Astrocyte (in vitro differentiated cells and primary cell): ENCODE data around the gene GALNT18. TPM values are rescaled to one million over a fixed set of nuclear protein-coding genes. Genes with fewer than 3 reads are reported as not detected.

Experiments used
- DNase-seq: peaks from one replicate; pipeline ENCODE4 v3.0.0-alpha.2; 2010; ENCODE audit warnings: low read depth
- FAIRE-seq: peaks from 2 replicates; lab custom pipeline; 2011; peaks lifted over from hg19 to GRCh38; lab: Jason Lieb, UNC
- H2AFZ ChIP-seq: 2 replicates; pipeline ENCODE4 v1.6.0; 2012; ENCODE audit warnings: low read depth, low read length, inconsistent platforms
- H3K27ac ChIP-seq: 2 replicates; pipeline ENCODE4 v1.5.1; 2011; ENCODE audit warnings: low read depth, low read length, inconsistent platforms
- H3K27me3 ChIP-seq: 2 replicates; pipeline ENCODE4 v1.6.0; 2011; ENCODE audit warnings: low read length, inconsistent platforms; ENCODE audit not compliant: insufficient read depth
- H3K36me3 ChIP-seq: 2 replicates; pipeline ENCODE4 v1.5.1; 2011; ENCODE audit warnings: low read length, inconsistent platforms; ENCODE audit not compliant: insufficient read depth
- H3K4me1 ChIP-seq: 2 replicates; pipeline ENCODE4 v1.5.1; 2011; ENCODE audit warnings: low read length, inconsistent platforms; ENCODE audit not compliant: insufficient read depth
- H3K4me2 ChIP-seq: 2 replicates; pipeline ENCODE4 v1.6.0; 2012; ENCODE audit warnings: low read length, inconsistent platforms
- H3K4me3 ChIP-seq: 2 replicates; pipeline ENCODE4 v1.5.1; 2011; ENCODE audit warnings: low read depth, mild to moderate bottlenecking, low read length, inconsistent platforms; ENCODE audit not compliant: insufficient read depth
- H3K79me2 ChIP-seq: 2 replicates; pipeline ENCODE4 v1.6.0; 2012; ENCODE audit warnings: mild to moderate bottlenecking, low read length, inconsistent platforms; ENCODE audit not compliant: insufficient read depth
- H3K9ac ChIP-seq: 2 replicates; pipeline ENCODE4 v1.6.0; 2012; ENCODE audit warnings: mild to moderate bottlenecking, low read length, inconsistent platforms
- H3K9me3 ChIP-seq: 2 replicates; pipeline ENCODE4 v1.5.1; 2012; ENCODE audit warnings: low read depth, mild to moderate bottlenecking, low read length, inconsistent platforms; ENCODE audit not compliant: insufficient read depth
- H4K20me1 ChIP-seq: 2 replicates; pipeline ENCODE4 v1.6.0; 2012; ENCODE audit warnings: low read length, inconsistent platforms; ENCODE audit not compliant: insufficient read depth
- H3K27ac Mint-ChIP-seq: one replicate; pipeline ENCODE4 v1.8.0; 2021; ENCODE audit warnings: mild to moderate bottlenecking, mixed read lengths; ENCODE audit not compliant: unreplicated experiment
- H3K27me3 Mint-ChIP-seq: one replicate; pipeline ENCODE4 v1.8.0; 2021; ENCODE audit warnings: low read depth, mixed read lengths; ENCODE audit not compliant: unreplicated experiment
- H3K36me3 Mint-ChIP-seq: one replicate; pipeline ENCODE4 v1.8.0; 2021; ENCODE audit warnings: low read depth, mixed read lengths; ENCODE audit not compliant: unreplicated experiment
- H3K4me1 Mint-ChIP-seq: one replicate; pipeline ENCODE4 v1.8.0; 2021; ENCODE audit warnings: low read depth, mixed read lengths; ENCODE audit not compliant: unreplicated experiment
- H3K4me3 Mint-ChIP-seq: one replicate; pipeline ENCODE4 v1.8.0; 2021; ENCODE audit warnings: mild to moderate bottlenecking, moderate library complexity, mixed read lengths; ENCODE audit not compliant: unreplicated experiment
- H3K9me3 Mint-ChIP-seq: one replicate; pipeline ENCODE4 v1.8.0; 2021; ENCODE audit warnings: mild to moderate bottlenecking, mixed read lengths; ENCODE audit not compliant: unreplicated experiment
- CTCF ChIP-seq: IDR thresholded peaks from 2 replicates; pipeline ENCODE4 v1.5.1; 2011; ENCODE audit warnings: low read depth, mild to moderate bottlenecking, inconsistent platforms, low read length, moderate library complexity; ENCODE audit not compliant: insufficient read depth
- EZH2 ChIP-seq: IDR thresholded peaks from 2 replicates; pipeline ENCODE4 v1.6.1; 2012; ENCODE audit warnings: mild to moderate bottlenecking, low read length, inconsistent platforms; ENCODE audit not compliant: insufficient read depth
- total RNA-seq: library from RNA; stranded (reverse); gene quantifications from 2 replicates; pipeline ENCODE4 v1.2.1, GENCODE V29; 2021

Gene GALNT18
- total RNA-seq, 1 donor from 2014 or later = 6.5 TPM

DNA sequence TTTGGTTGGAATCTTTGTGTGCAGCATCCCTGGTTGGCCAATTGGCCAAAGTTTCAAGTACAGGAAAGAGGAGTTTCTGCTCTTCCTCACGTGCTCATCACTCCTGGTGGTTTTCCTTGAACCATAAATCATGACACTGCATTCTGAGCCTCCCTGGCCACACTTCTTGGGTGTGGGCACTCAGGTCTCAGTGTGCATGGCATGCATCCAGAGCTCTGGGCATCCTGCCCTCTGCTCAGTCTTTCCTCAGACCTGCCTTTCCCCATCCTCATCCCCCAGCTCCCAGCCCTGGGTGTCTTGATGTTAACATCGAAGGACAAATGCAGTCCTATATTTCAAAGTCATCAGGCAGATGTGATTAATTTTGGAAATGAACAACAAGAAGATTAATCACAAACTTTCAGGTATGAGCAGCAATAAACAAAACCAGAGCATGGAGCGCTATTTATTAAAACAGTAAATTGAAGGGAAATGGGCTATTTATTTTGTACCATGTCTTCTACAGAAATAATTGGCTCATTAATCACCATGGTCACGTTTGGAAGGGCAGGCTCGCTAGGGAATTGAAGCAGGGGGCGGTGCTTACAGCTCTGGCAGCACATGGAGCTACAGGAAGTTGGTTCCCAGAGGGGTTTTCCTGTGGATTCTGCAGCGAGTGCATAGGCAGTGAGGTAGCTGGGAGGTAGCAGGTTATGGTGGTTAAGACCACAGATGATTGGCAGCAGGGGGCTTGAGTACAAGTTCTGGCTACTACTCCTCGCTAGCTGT lies 358.4 kb downstream of the GALNT18 start:
- H4K20me1 ChIP-seq = no peaks in the 10 kb centered on the region
- H3K4me1 ChIP-seq = no peaks in the 10 kb centered on the region
- H3K9ac ChIP-seq = no peak overlapping the region
- H3K9me3 ChIP-seq = no peaks in the 10 kb centered on the region
- H3K36me3 Mint-ChIP-seq = no peaks in the 10 kb centered on the region
- peaks cover 28% of the 10 kb centered on the region for H3K4me1 Mint-ChIP-seq
- H3K27me3 Mint-ChIP-seq = peaks cover 29% of the 10 kb centered on the region
- H3K4me3 Mint-ChIP-seq = no peak overlapping the region
- FAIRE-seq = no peak
- no peaks in the 10 kb centered on the region for H3K36me3 ChIP-seq
- no peak overlapping the region for H3K27ac Mint-ChIP-seq
- DNase-seq = no peak
- peaks cover 2% of the 10 kb centered on the region for H3K9me3 Mint-ChIP-seq
- peaks cover 3% of the 10 kb centered on the region for H3K27me3 ChIP-seq
- H3K79me2 ChIP-seq = no peaks in the 10 kb centered on the region
- no peak overlapping the region for H3K4me2 ChIP-seq
- no peak overlapping the region for H3K4me3 ChIP-seq
- no peak overlapping the region for H3K27ac ChIP-seq
- TF ChIP-seq EZH2 (no peak), CTCF (no peak)
- H2AFZ ChIP-seq = no peak overlapping the region

GRCh38 chr11:11262171-11262920 lies 359.5 kb downstream of the GALNT18 start:
- TF ChIP-seq CTCF = no peak
- no peak for TF ChIP-seq EZH2
- Histone ChIP-seq H3K27me3 (peaks cover 3% of the 10 kb centered on the region), H4K20me1 (no peaks in the 10 kb centered on the region), H3K4me2 (no peak overlapping the region), H3K36me3 (no peaks in the 10 kb centered on the region), H2AFZ (no peak overlapping the region), H3K79me2 (no peaks in the 10 kb centered on the region), H3K9me3 (no peaks in the 10 kb centered on the region), H3K4me3 (no peak overlapping the region), H3K27ac (no peak overlapping the region), H3K9ac (no peak overlapping the region), H3K4me1 (no peaks in the 10 kb centered on the region)
- DNase-seq (no peak), FAIRE-seq (no peak)
- no peak overlapping the region for H3K27ac Mint-ChIP-seq
- peaks cover 25% of the 10 kb centered on the region for H3K27me3 Mint-ChIP-seq
- peaks cover 28% of the 10 kb centered on the region for H3K4me1 Mint-ChIP-seq
- H3K36me3 Mint-ChIP-seq = no peaks in the 10 kb centered on the region
- no peak overlapping the region for H3K4me3 Mint-ChIP-seq
- peaks cover 2% of the 10 kb centered on the region for H3K9me3 Mint-ChIP-seq
